GM12878 (cell line): ENCODE measurements around the gene PDPN. TPM values are rescaled to one million over a fixed set of nuclear protein-coding genes. Genes with fewer than 3 reads are reported as not detected.

ENCODE experiments used
- ATAC-seq: fragments of 200-7000 bp; cut with Tn5 transposase; 3 replicates; pipeline ENCODE4 v1.9.1; 2020; ENCODE audit warnings: mild to moderate bottlenecking, moderate library complexity
- BruUV-seq: library from RNA; stranded (reverse); fragments of 400-500 nt; replicated peaks from 2 replicates; lab custom pipeline; 2021; lab: Mats Ljungman, UMichigan
- CTCF ChIA-PET: fragments of 300-600 bp; sonication (Branson Sonifier 250); formaldehyde crosslinking; extraction: SDS; loops from one replicate; lab custom pipeline; 2021; ENCODE audit warnings: inconsistent platforms; lab: Yijun Ruan, JAX
- POLR2A ChIA-PET: fragments of 350-600 bp; formaldehyde crosslinking; extraction: SDS; loops from one replicate; lab custom pipeline; 2021; ENCODE audit warnings: inconsistent platforms; lab: Charles Lee
- RAD21 ChIA-PET: fragments of 300-600 bp; sonication (Branson Sonifier 250); formaldehyde crosslinking; loops from one replicate; lab custom pipeline; 2023; ENCODE audit warnings: antibody characterized with exemption; ENCODE audit not compliant: unreplicated experiment; lab: Charles Lee
- SMC1A ChIA-PET: fragments of 300-600 bp; sonication (Branson Sonifier 250); formaldehyde crosslinking; loops from one replicate; lab custom pipeline; 2023; ENCODE audit not compliant: unreplicated experiment, uncharacterized antibody; lab: Charles Lee
- DNase-seq: peaks from one replicate; pipeline ENCODE4 v3.0.0-alpha.2; 2011; ENCODE audit warnings: low read depth, low spot score
- FAIRE-seq: peaks from 3 replicates; lab custom pipeline; 2011; peaks lifted over from hg19 to GRCh38; lab: Jason Lieb, UNC
- H2AFZ ChIP-seq: 2 replicates; pipeline ENCODE4 v1.6.0; 2011; ENCODE audit warnings: low read depth, low read length, control low read depth; ENCODE audit not compliant: control insufficient read depth
- H3K27ac ChIP-seq: 2 replicates; pipeline ENCODE4 v1.5.1; 2011; ENCODE audit warnings: control low read depth; ENCODE audit not compliant: control insufficient read depth, insufficient read depth
- H3K27me3 ChIP-seq, 2 experiments: replicated peaks in 1 of 2; 2 replicates each; pipeline versions ENCODE4 v1.6.0 to v1.6.1; 2011; ENCODE audit warnings: low read length in 1 of 2; ENCODE audit not compliant: control insufficient read depth in 2 of 2, insufficient read depth in 2 of 2
- H3K36me3 ChIP-seq, 2 experiments: 2 replicates each; pipeline ENCODE4 v1.5.1; 2011; ENCODE audit warnings: low read length in 1 of 2; ENCODE audit not compliant: control insufficient read depth in 2 of 2, insufficient read depth in 2 of 2
- H3K4me1 ChIP-seq: 2 replicates; pipeline ENCODE4 v1.6.1; 2011; ENCODE audit warnings: mild to moderate bottlenecking, low read length, moderate library complexity, mixed read lengths; ENCODE audit not compliant: control insufficient read depth, insufficient read depth
- H3K4me2 ChIP-seq: 2 replicates; pipeline ENCODE4 v1.6.0; 2011; ENCODE audit warnings: control low read depth; ENCODE audit not compliant: control insufficient read depth, insufficient read depth
- H3K4me3 ChIP-seq: fragments of 200-600 bp; sonication (generic); 2 replicates; pipeline ENCODE4 v1.5.1; 2016
- H3K79me2 ChIP-seq: 2 replicates; pipeline ENCODE4 v1.6.0; 2011; ENCODE audit warnings: low read length; ENCODE audit not compliant: control insufficient read depth, insufficient read depth
- H3K9ac ChIP-seq: 2 replicates; pipeline ENCODE4 v1.8.0; 2011; ENCODE audit warnings: low read length, control low read depth, mixed read lengths; ENCODE audit not compliant: control insufficient read depth, insufficient read depth
- H3K9me3 ChIP-seq: replicated peaks from 3 replicates; pipeline ENCODE4 v1.5.1; 2011; ENCODE audit warnings: mild to moderate bottlenecking, low read length; ENCODE audit not compliant: control insufficient read depth, insufficient read depth
- H4K20me1 ChIP-seq: 2 replicates; pipeline ENCODE4 v1.6.0; 2011; ENCODE audit not compliant: control insufficient read depth, insufficient read depth
- CUX1 ChIP-seq: IDR thresholded peaks from 2 replicates; pipeline ENCODE4 v1.6.1; 2012; ENCODE audit warnings: improper control_type of control experiment, low read depth, low read length; ENCODE audit not compliant: insufficient replicate concordance
- ELK1 ChIP-seq: IDR thresholded peaks from 2 replicates; pipeline ENCODE4 v1.6.1; 2012; ENCODE audit warnings: low read depth, low read length, improper control_type of control experiment
- HCFC1 ChIP-seq: fragments of 150-350 bp; IDR thresholded peaks from 2 replicates; pipeline ENCODE4 v1.6.1; 2014; ENCODE audit warnings: low read length
- NBN ChIP-seq: fragments of 450-650 bp; IDR thresholded peaks from 2 replicates; pipeline ENCODE4 v1.6.1; 2016
- NR2C1 ChIP-seq: fragments of 450-650 bp; IDR thresholded peaks from 2 replicates; pipeline ENCODE4 v1.6.1; 2017; ENCODE audit warnings: antibody characterized with exemption, mild to moderate bottlenecking, moderate library complexity
- SMARCA5 ChIP-seq: fragments of 450-650 bp; IDR thresholded peaks from 2 replicates; pipeline ENCODE4 v1.6.1; 2017; ENCODE audit warnings: mild to moderate bottlenecking
- TAF1 ChIP-seq: IDR thresholded peaks from 2 replicates; pipeline ENCODE4 v1.6.1; 2011; ENCODE audit warnings: mild to moderate bottlenecking, low read depth, low read length, borderline replicate concordance
- TCF3 ChIP-seq: IDR thresholded peaks from 2 replicates; pipeline ENCODE4 v1.6.1; 2012; ENCODE audit warnings: low read depth, mild to moderate bottlenecking, low read length, borderline replicate concordance; ENCODE audit not compliant: insufficient read depth
- ZNF207 ChIP-seq: fragments of 450-650 bp; IDR thresholded peaks from 2 replicates; pipeline ENCODE4 v1.6.1; 2014; ENCODE audit warnings: antibody characterized with exemption, mild to moderate bottlenecking, borderline replicate concordance
- ZNF217 ChIP-seq: fragments of 450-650 bp; IDR thresholded peaks from 2 replicates; pipeline ENCODE4 v1.6.1; 2017; ENCODE audit warnings: antibody characterized with exemption, mild to moderate bottlenecking
- WGBS: methylation state at CpG from one replicate; pipeline ENCODE4 v1.1.6; 2016; ENCODE audit warnings: low lambda C conversion rate; ENCODE audit not compliant: insufficient replicate concordance, insufficient coverage; ENCODE audit errors: missing lambda C conversion rate; 5-methylcytosine and 5-hydroxymethylcytosine counted together
- in situ Hi-C: fragments of 300-500 bp; cut with MboI; formaldehyde crosslinking; loops from 9 replicates; pipeline ENCODE4 v1.14.3; 2018; ENCODE audit warnings: mixed read lengths
- intact Hi-C: fragments of 100-400 bp; cut with micrococcal nuclease; formaldehyde crosslinking; loops from one replicate; pipeline ENCODE4 v1.14.2; 2022; ENCODE audit not compliant: unreplicated experiment
- polyA plus RNA-seq, 11 experiments: library from polyadenylated mRNA; depleted of rRNA in 4 of 11; unstranded in 6 of 11; stranded (reverse) in 5 of 11; fragments of >200 nt; fragmentation: Nextera tagmentation in 4 of 11; fragmentation: Illumina TruSeq in 1 of 11; extraction: Ambion mirVana in 4 of 11; extraction: Trizol in 1 of 11; gene quantifications; 1 replicate in 1 of 11; 2 replicates in 10 of 11; pipeline versions ENCODE4 v1.2.1 to v1.2.3, GENCODE V29; 2011 to 2016; ENCODE audit warnings: inconsistent platforms in 2 of 11, missing spikeins in 2 of 11, low read depth in 1 of 11
- total RNA-seq, 4 experiments: library from RNA; depleted of rRNA in 3 of 4; stranded (reverse); fragments of >200 nt in 3 of 4; fragmentation: Illumina TruSeq in 1 of 4; extraction: Trizol in 1 of 4; gene quantifications; 2 replicates each; pipeline versions ENCODE4 v1.2.1 to v1.2.3, GENCODE V29; 2013 to 2021
- TF ChIP-seq, protein P1 (sequence below): fragments of 450-650 bp; IDR thresholded peaks from 2 replicates; pipeline ENCODE4 v1.6.1; 2018; ENCODE audit warnings: borderline replicate concordance, mild to moderate bottlenecking; ENCODE audit not compliant: partially characterized antibody
- TF ChIP-seq, protein P2 (sequence below): IDR thresholded peaks from 2 replicates; pipeline ENCODE4 v1.6.1; 2012; ENCODE audit warnings: low read depth, low read length, improper control_type of control experiment
- TF ChIP-seq, protein P3 (sequence below): fragments of 450-650 bp; conservative IDR thresholded peaks from 2 replicates; pipeline ENCODE4 v1.6.1; 2017; ENCODE audit warnings: mild to moderate bottlenecking, moderate library complexity

The PDPN gene
- total and polyA plus RNA-seq, 10 of the 15 experiments (the other 5 are each of a cell fraction or from before 2014, with no cell fraction given): 0.21 TPM; not detected in 9

GRCh38 chr1:13628711-13629110 lies 45.1 kb downstream of the PDPN start:
- H3K36me3 ChIP-seq: no peaks in the 10 kb centered on the region
- no peak overlapping the region for H3K27ac ChIP-seq
- 44% methylated on average over 5 of the region's 5 CpGs for WGBS
- no peaks in the 10 kb centered on the region for H3K27me3 ChIP-seq
- no peaks in the 10 kb centered on the region for H3K79me2 ChIP-seq
- ChIA-PET SMC1A (no interaction called here), POLR2A (no interaction called here), CTCF (no interaction called here), RAD21 (no interaction called here)
- no peak for FAIRE-seq
- in situ Hi-C loops: no loop called here
- no peak overlapping the region for H3K9ac ChIP-seq
- no peaks in the 10 kb centered on the region for H3K4me1 ChIP-seq
- intact Hi-C loops: no loop called here
- H3K9me3 ChIP-seq: no peaks in the 10 kb centered on the region; the same call in 2 of the 3 replicates
- H3K4me3 ChIP-seq: no peak overlapping the region
- no TSS peak for BruUV-seq
- no peak overlapping the region for H2AFZ ChIP-seq
- H3K4me2 ChIP-seq: no peak overlapping the region
- DNase-seq: no peak
- ATAC-seq: no peak
- no peaks in the 10 kb centered on the region for H4K20me1 ChIP-seq
- TF ChIP-seq ELK1 (no peak), ZNF207 (no peak), HCFC1 (no peak), TCF3 (no peak), NBN (no peak), CUX1 (no peak), NR2C1 (no peak), SMARCA5 (no peak), TAF1 (no peak), ZNF217 (no peak)
- TF ChIP-seq, protein P1, sequence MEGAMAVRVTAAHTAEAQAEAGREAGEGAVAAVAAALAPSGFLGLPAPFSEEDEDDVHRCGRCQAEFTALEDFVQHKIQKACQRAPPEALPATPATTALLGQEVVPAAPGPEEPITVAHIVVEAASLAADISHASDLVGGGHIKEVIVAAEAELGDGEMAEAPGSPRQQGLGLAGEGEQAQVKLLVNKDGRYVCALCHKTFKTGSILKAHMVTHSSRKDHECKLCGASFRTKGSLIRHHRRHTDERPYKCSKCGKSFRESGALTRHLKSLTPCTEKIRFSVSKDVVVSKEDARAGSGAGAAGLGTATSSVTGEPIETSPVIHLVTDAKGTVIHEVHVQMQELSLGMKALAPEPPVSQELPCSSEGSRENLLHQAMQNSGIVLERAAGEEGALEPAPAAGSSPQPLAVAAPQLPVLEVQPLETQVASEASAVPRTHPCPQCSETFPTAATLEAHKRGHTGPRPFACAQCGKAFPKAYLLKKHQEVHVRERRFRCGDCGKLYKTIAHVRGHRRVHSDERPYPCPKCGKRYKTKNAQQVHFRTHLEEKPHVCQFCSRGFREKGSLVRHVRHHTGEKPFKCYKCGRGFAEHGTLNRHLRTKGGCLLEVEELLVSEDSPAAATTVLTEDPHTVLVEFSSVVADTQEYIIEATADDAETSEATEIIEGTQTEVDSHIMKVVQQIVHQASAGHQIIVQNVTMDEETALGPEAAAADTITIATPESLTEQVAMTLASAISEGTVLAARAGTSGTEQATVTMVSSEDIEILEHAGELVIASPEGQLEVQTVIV: no peak
- TF ChIP-seq, protein P2, sequence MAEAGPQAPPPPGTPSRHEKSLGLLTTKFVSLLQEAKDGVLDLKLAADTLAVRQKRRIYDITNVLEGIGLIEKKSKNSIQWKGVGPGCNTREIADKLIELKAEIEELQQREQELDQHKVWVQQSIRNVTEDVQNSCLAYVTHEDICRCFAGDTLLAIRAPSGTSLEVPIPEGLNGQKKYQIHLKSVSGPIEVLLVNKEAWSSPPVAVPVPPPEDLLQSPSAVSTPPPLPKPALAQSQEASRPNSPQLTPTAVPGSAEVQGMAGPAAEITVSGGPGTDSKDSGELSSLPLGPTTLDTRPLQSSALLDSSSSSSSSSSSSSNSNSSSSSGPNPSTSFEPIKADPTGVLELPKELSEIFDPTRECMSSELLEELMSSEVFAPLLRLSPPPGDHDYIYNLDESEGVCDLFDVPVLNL: no peak
- TF ChIP-seq, protein P3, sequence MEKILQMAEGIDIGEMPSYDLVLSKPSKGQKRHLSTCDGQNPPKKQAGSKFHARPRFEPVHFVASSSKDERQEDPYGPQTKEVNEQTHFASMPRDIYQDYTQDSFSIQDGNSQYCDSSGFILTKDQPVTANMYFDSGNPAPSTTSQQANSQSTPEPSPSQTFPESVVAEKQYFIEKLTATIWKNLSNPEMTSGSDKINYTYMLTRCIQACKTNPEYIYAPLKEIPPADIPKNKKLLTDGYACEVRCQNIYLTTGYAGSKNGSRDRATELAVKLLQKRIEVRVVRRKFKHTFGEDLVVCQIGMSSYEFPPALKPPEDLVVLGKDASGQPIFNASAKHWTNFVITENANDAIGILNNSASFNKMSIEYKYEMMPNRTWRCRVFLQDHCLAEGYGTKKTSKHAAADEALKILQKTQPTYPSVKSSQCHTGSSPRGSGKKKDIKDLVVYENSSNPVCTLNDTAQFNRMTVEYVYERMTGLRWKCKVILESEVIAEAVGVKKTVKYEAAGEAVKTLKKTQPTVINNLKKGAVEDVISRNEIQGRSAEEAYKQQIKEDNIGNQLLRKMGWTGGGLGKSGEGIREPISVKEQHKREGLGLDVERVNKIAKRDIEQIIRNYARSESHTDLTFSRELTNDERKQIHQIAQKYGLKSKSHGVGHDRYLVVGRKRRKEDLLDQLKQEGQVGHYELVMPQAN: no peak
